ENCODE data around the gene SATB2.

The SATB2 gene

GRCh38 chr2:199315299-199316179 is 142.2 kb downstream of the SATB2 start:
- Histone ChIP-seq H2AK5ac (ENCODE audit: low read length) (no peak overlapping the region), H3K9ac (ENCODE audit: low read length) (no peak overlapping the region), H3K23ac (ENCODE audit: low read length) (no peak overlapping the region), H3K4ac (ENCODE audit: low read depth, low read length) (no peak overlapping the region), H2BK15ac (replicated peaks; ENCODE audit: low read depth) (no peak overlapping the region), H3K79me2 (ENCODE audit: control insufficient read depth, insufficient read depth, low read length) (no peaks in the 10 kb centered on the region), H4K8ac (ENCODE audit: low read depth, low read length) (no peak overlapping the region), H3K4me1 (ENCODE audit: control insufficient read depth, low read depth, low read length) (no peaks in the 10 kb centered on the region), H3K4me3 (ENCODE audit: low read length) (no peak overlapping the region), H3K27me3 (ENCODE audit: insufficient read depth, low read length, poor library complexity) (no peaks in the 10 kb centered on the region), H3K79me1 (ENCODE audit: low read length) (no peaks in the 10 kb centered on the region), H2BK120ac (ENCODE audit: low read depth, low read length) (no peak overlapping the region), H3K4me2 (ENCODE audit: low read length) (no peak overlapping the region), H3K56ac (ENCODE audit: low read length) (no peak overlapping the region), H3K36me3 (ENCODE audit: control insufficient read depth, insufficient read depth, low read length) (no peaks in the 10 kb centered on the region), H3K18ac (ENCODE audit: low read length) (no peak overlapping the region), H4K5ac (ENCODE audit: low read length) (no peak overlapping the region), H3K27ac (ENCODE audit: low read depth, low read length) (no peak overlapping the region), H2BK5ac (ENCODE audit: low read length) (no peak overlapping the region)
- peak; percentile 76 for DNase-seq
- no CpG with 5 or more reads among the region's 1 CpG for WGBS (ENCODE audit: extremely low coverage, insufficient coverage, low lambda C conversion rate)

GRCh38 chr2:199312931-199313330 is 144.8 kb downstream of the SATB2 start:
- Histone ChIP-seq H3K56ac (ENCODE audit: low read length) (no peak overlapping the region), H3K79me1 (ENCODE audit: low read length) (no peaks in the 10 kb centered on the region), H3K36me3 (ENCODE audit: control insufficient read depth, insufficient read depth, low read length) (no peaks in the 10 kb centered on the region), H2BK5ac (ENCODE audit: low read length) (no peak overlapping the region), H3K79me2 (ENCODE audit: control insufficient read depth, insufficient read depth, low read length) (no peaks in the 10 kb centered on the region), H2BK120ac (ENCODE audit: low read depth, low read length) (no peak overlapping the region), H4K8ac (ENCODE audit: low read depth, low read length) (no peak overlapping the region), H4K5ac (ENCODE audit: low read length) (no peak overlapping the region), H3K18ac (ENCODE audit: low read length) (no peak overlapping the region), H3K9ac (ENCODE audit: low read length) (no peak overlapping the region), H3K27ac (ENCODE audit: low read depth, low read length) (no peak overlapping the region), H3K4me2 (ENCODE audit: low read length) (no peak overlapping the region), H3K4me3 (ENCODE audit: low read length) (no peak overlapping the region), H3K4ac (ENCODE audit: low read depth, low read length) (no peak overlapping the region), H3K23ac (ENCODE audit: low read length) (no peak overlapping the region), H2BK15ac (replicated peaks; ENCODE audit: low read depth) (no peak overlapping the region), H3K27me3 (ENCODE audit: insufficient read depth, low read length, poor library complexity) (no peaks in the 10 kb centered on the region), H3K4me1 (ENCODE audit: control insufficient read depth, low read depth, low read length) (no peaks in the 10 kb centered on the region), H2AK5ac (ENCODE audit: low read length) (no peak overlapping the region)
- WGBS (ENCODE audit: extremely low coverage, insufficient coverage, low lambda C conversion rate), result no CpG with 5 or more reads among the region's 3 CpGs
- DNase-seq, result no peak

- Histone ChIP-seq H3K79me2 (ENCODE audit: control insufficient read depth, insufficient read depth, low read length) (no peaks in the 10 kb centered on the region), H2BK120ac (ENCODE audit: low read depth, low read length) (no peak overlapping the region), H3K56ac (ENCODE audit: low read length) (no peak overlapping the region), H3K27me3 (ENCODE audit: insufficient read depth, low read length, poor library complexity) (no peaks in the 10 kb centered on the region), H2AK5ac (ENCODE audit: low read length) (no peak overlapping the region), H3K36me3 (ENCODE audit: control insufficient read depth, insufficient read depth, low read length) (no peaks in the 10 kb centered on the region), H3K18ac (ENCODE audit: low read length) (no peak overlapping the region), H3K27ac (ENCODE audit: low read depth, low read length) (no peak overlapping the region), H2BK5ac (ENCODE audit: low read length) (no peak overlapping the region), H3K23ac (ENCODE audit: low read length) (no peak overlapping the region), H4K8ac (ENCODE audit: low read depth, low read length) (no peak overlapping the region), H3K4me2 (ENCODE audit: low read length) (no peak overlapping the region), H3K79me1 (ENCODE audit: low read length) (no peaks in the 10 kb centered on the region), H2BK15ac (replicated peaks; ENCODE audit: low read depth) (no peak overlapping the region), H3K4me1 (ENCODE audit: control insufficient read depth, low read depth, low read length) (no peaks in the 10 kb centered on the region), H3K9ac (ENCODE audit: low read length) (no peak overlapping the region), H3K4ac (ENCODE audit: low read depth, low read length) (no peak overlapping the region), H4K5ac (ENCODE audit: low read length) (no peak overlapping the region), H3K4me3 (ENCODE audit: low read length) (no peak overlapping the region)
- no peak for DNase-seq
- no CpG with 5 or more reads among the region's 7 CpGs for WGBS (ENCODE audit: extremely low coverage, insufficient coverage, low lambda C conversion rate)
These were observed 146.8 kb downstream of the SATB2 start for GRCh38 chr2:199310771-199311585.

GRCh38 chr2:199309973-199310372 is 147.8 kb downstream of the SATB2 start:
- no CpG with 5 or more reads among the region's 6 CpGs for WGBS (ENCODE audit: extremely low coverage, insufficient coverage, low lambda C conversion rate)

GRCh38 chr2:199309411-199309810 is 148.3 kb downstream of the SATB2 start:
- Histone ChIP-seq H3K79me2 (ENCODE audit: control insufficient read depth, insufficient read depth, low read length) (no peaks in the 10 kb centered on the region), H3K4ac (ENCODE audit: low read depth, low read length) (no peak overlapping the region), H3K79me1 (ENCODE audit: low read length) (no peaks in the 10 kb centered on the region), H3K4me3 (ENCODE audit: low read length) (no peak overlapping the region), H3K27me3 (ENCODE audit: insufficient read depth, low read length, poor library complexity) (no peaks in the 10 kb centered on the region), H3K27ac (ENCODE audit: low read depth, low read length) (no peak overlapping the region), H3K4me1 (ENCODE audit: control insufficient read depth, low read depth, low read length) (no peaks in the 10 kb centered on the region), H3K4me2 (ENCODE audit: low read length) (no peak overlapping the region), H2AK5ac (ENCODE audit: low read length) (no peak overlapping the region), H3K36me3 (ENCODE audit: control insufficient read depth, insufficient read depth, low read length) (no peaks in the 10 kb centered on the region), H2BK15ac (replicated peaks; ENCODE audit: low read depth) (no peak overlapping the region), H3K23ac (ENCODE audit: low read length) (no peak overlapping the region), H4K5ac (ENCODE audit: low read length) (no peak overlapping the region), H2BK5ac (ENCODE audit: low read length) (no peak overlapping the region), H2BK120ac (ENCODE audit: low read depth, low read length) (no peak overlapping the region), H3K9ac (ENCODE audit: low read length) (no peak overlapping the region), H3K18ac (ENCODE audit: low read length) (no peak overlapping the region), H3K56ac (ENCODE audit: low read length) (no peak overlapping the region), H4K8ac (ENCODE audit: low read depth, low read length) (no peak overlapping the region)
- no peak for DNase-seq
- WGBS (ENCODE audit: extremely low coverage, insufficient coverage, low lambda C conversion rate), result no CpG with 5 or more reads among the region's 4 CpGs

More at GRCh38 chr2:199309973-199310372, 147.8 kb downstream of the SATB2 start:
- Histone ChIP-seq H3K27me3 (ENCODE audit: insufficient read depth, low read length, poor library complexity) (no peaks in the 10 kb centered on the region), H3K79me2 (ENCODE audit: control insufficient read depth, insufficient read depth, low read length) (no peaks in the 10 kb centered on the region), H3K4me2 (ENCODE audit: low read length) (no peak overlapping the region), H2BK15ac (replicated peaks; ENCODE audit: low read depth) (no peak overlapping the region), H2BK5ac (ENCODE audit: low read length) (no peak overlapping the region), H3K56ac (ENCODE audit: low read length) (no peak overlapping the region), H4K5ac (ENCODE audit: low read length) (no peak overlapping the region), H2AK5ac (ENCODE audit: low read length) (no peak overlapping the region), H3K4ac (ENCODE audit: low read depth, low read length) (no peak overlapping the region), H3K79me1 (ENCODE audit: low read length) (no peaks in the 10 kb centered on the region), H3K23ac (ENCODE audit: low read length) (no peak overlapping the region), H2BK120ac (ENCODE audit: low read depth, low read length) (no peak overlapping the region), H3K4me3 (ENCODE audit: low read length) (no peak overlapping the region), H4K8ac (ENCODE audit: low read depth, low read length) (no peak overlapping the region), H3K18ac (ENCODE audit: low read length) (no peak overlapping the region), H3K9ac (ENCODE audit: low read length) (no peak overlapping the region), H3K36me3 (ENCODE audit: control insufficient read depth, insufficient read depth, low read length) (no peaks in the 10 kb centered on the region), H3K4me1 (ENCODE audit: control insufficient read depth, low read depth, low read length) (no peaks in the 10 kb centered on the region), H3K27ac (ENCODE audit: low read depth, low read length) (no peak overlapping the region)
- no peak for DNase-seq

Measured in mesendoderm (in vitro differentiated cells).